Gastroesophageal sphincter (tissue), 3 donors: ENCODE data around the gene RNF208.

ENCODE experiments used
- POLR2A ChIP-seq, 2 donors: fragments of 450-650 bp; IDR thresholded peaks; one replicate each; pipeline ENCODE4 v1.6.1; 2017; ENCODE audit warnings: antibody characterized with exemption in 2 of 2, mild to moderate bottlenecking in 2 of 2, moderate library complexity in 1 of 2
- POLR2AphosphoS5 ChIP-seq: sonication (generic); formaldehyde crosslinking; IDR thresholded peaks from one replicate; pipeline ENCODE4 v1.6.1; 2017; ENCODE audit warnings: antibody characterized with exemption
- TF ChIP-seq, protein P1 (sequence below), 4 experiments: fragments of 200-600 bp in 2 of 4; fragments of 450-650 bp in 2 of 4; sonication (generic) in 1 of 4; IDR thresholded peaks; one replicate each; pipeline ENCODE4 v1.5.1; 2017 to 2019; ENCODE audit warnings: antibody characterized with exemption in 4 of 4, mild to moderate bottlenecking in 2 of 4, moderate library complexity in 2 of 4

DNA sequence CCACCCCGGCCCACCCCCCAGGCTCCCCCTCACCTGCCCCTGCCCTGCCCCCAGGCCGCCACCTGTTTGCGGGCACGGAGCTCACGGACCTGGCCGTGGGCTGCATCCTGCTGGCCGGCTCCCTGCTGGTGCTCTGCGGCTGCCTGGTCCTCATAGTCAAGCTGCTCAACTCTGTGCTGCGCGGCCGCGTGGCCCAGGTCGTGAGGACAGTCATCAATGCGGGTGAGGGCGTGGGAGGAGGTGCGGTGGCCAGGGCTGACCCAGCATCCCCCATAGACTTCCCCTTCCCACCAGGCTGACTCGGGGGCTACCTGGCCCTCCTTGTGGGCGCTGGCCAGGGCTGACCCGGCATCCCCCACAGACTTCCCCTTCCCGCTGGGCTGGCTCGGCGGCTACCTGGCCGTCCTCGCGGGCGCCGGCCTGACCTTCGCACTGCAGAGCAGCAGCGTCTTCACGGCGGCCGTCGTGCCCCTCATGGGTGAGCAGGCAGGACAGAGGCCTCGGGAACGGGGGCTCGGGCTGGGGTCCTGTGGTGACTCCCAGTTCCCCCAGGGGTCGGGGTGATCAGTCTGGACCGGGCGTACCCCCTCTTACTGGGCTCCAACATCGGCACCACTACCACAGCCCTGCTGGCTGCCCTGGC is 12.1 kb upstream of the RNF208 start:
- TF ChIP-seq, protein P1, sequence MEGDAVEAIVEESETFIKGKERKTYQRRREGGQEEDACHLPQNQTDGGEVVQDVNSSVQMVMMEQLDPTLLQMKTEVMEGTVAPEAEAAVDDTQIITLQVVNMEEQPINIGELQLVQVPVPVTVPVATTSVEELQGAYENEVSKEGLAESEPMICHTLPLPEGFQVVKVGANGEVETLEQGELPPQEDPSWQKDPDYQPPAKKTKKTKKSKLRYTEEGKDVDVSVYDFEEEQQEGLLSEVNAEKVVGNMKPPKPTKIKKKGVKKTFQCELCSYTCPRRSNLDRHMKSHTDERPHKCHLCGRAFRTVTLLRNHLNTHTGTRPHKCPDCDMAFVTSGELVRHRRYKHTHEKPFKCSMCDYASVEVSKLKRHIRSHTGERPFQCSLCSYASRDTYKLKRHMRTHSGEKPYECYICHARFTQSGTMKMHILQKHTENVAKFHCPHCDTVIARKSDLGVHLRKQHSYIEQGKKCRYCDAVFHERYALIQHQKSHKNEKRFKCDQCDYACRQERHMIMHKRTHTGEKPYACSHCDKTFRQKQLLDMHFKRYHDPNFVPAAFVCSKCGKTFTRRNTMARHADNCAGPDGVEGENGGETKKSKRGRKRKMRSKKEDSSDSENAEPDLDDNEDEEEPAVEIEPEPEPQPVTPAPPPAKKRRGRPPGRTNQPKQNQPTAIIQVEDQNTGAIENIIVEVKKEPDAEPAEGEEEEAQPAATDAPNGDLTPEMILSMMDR (IDR thresholded peaks at IDR 0.05) = no peak
- TF ChIP-seq POLR2A (IDR thresholded peaks at IDR 0.05) = no peak
- no peak for TF ChIP-seq POLR2AphosphoS5
